ENCODE results near the gene C3orf33. TPM values are rescaled to one million over a fixed set of nuclear protein-coding genes. Genes with fewer than 3 reads are reported as not detected.
A peak's percentile ranks its signal among the peaks of the same experiment; 100 is the strongest.

C3orf33 gene
- 1 to 10 TPM; 1.3 to 1.9 (median 1.5) TPM for total RNA-seq
- long read RNA-seq, partial matches to known transcripts = 0 of 1 reads
- long read RNA-seq, other reads (novel, unspliced or antisense) = 0 of 1 reads

DNA sequence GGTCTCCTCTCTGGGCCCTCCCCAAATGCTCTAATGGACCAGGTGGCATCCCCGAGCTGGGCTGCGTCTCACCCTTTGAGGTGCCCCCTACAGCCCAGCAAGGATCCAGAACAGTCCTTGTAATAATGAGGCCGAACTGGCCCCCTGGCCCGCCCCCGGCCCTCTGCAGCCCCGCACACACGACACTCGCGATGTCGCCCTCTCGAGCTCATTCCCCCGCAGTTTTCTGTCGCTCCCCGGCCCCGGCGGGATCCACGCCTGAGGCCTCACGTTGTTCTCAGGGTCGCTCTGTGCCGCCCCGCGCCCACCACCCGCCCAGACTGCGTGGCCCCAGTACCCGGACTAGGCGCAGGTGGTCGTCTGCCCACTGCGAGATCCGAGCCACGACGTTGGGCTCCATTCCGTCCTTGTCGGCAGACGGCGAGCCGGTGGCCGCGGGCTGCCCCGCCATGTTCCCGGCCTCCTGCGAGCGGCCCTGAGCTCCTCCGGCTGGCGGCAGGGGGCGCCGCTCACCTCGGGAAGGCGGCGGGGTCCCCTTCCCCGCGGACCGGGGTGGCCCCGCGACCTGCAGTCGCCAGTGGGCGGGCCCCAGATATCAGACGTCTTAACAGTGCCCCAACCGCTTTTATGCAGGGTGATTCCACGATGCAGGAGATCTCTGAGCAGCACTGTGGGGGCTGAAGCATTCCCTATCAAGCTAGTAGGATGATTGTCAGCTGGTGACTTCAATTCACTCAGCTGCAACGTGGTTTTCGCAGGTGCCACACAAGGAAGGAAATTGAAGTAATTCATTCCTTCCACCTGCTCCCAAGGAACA, at the start of gene C3orf33:
Gene C3orf33, minus strand, starts transcription at position 477 of the 817 bp plus-strand sequence. Its CDS starts 26 bp downstream, at position 451.
- peak within 1 kb of the TSS; percentile 63 to 84 (median 65) for H3K27ac ChIP-seq
- 3% methylated on average over 18 of the region's 61 CpGs for WGBS (ENCODE audit: insufficient coverage, low coverage, low lambda C conversion rate, missing lambda C conversion rate)
- ATAC-seq = peak; percentile 97 to 99 (median 98)

GRCh38 chr3:155854141-155854940, 48.3 kb upstream of the C3orf33 start, which contains the start of gene SLC33A1:
Gene SLC33A1, minus strand, starts transcription at chr3:155854427. Its CDS starts 430 bp downstream, at chr3:155853997.
- H3K4me3 ChIP-seq = peak within 1 kb of the TSS; percentile 86 to 95 (median 93)
- H3K4me1 ChIP-seq = peaks cover 0 to 35% (median 6%) of the 10 kb centered on the region in 4 donors
- H3K36me3 ChIP-seq = no peaks in the 10 kb centered on the region
- intact Hi-C loops (cut with DNase I) = no loop called here
- H3K27me3 ChIP-seq = no peaks in the 10 kb centered on the region
- DNase-seq (peak; percentile 99 to 100 (median 100)), ATAC-seq (peak; percentile 95 to 98 (median 96))
- TF ChIP-seq, protein P1, sequence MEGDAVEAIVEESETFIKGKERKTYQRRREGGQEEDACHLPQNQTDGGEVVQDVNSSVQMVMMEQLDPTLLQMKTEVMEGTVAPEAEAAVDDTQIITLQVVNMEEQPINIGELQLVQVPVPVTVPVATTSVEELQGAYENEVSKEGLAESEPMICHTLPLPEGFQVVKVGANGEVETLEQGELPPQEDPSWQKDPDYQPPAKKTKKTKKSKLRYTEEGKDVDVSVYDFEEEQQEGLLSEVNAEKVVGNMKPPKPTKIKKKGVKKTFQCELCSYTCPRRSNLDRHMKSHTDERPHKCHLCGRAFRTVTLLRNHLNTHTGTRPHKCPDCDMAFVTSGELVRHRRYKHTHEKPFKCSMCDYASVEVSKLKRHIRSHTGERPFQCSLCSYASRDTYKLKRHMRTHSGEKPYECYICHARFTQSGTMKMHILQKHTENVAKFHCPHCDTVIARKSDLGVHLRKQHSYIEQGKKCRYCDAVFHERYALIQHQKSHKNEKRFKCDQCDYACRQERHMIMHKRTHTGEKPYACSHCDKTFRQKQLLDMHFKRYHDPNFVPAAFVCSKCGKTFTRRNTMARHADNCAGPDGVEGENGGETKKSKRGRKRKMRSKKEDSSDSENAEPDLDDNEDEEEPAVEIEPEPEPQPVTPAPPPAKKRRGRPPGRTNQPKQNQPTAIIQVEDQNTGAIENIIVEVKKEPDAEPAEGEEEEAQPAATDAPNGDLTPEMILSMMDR (IDR thresholded peaks at IDR 0.05) = no peak
- TF ChIP-seq POLR2A (IDR thresholded peaks at IDR 0.05) = peak; percentile 89
- no peaks in the 10 kb centered on the region for H3K9me3 ChIP-seq
- H3K27ac ChIP-seq = peak within 1 kb of the TSS; percentile 97 to 98 (median 97)
- WGBS (ENCODE audit: insufficient coverage, low coverage, low lambda C conversion rate, missing lambda C conversion rate) = 0% methylated on average over 25 of the region's 50 CpGs

More for the DNA sequence above, at the start of gene C3orf33:
- H3K9me3 ChIP-seq = no peaks in the 10 kb centered on the region
- intact Hi-C loops (cut with DNase I) = no loop called here
- peak; percentile 74 to 82 (median 76) for DNase-seq
- H3K4me1 ChIP-seq = peaks cover 0 to 5% (median 2%) of the 10 kb centered on the region in 4 donors
- H3K27me3 ChIP-seq = no peaks in the 10 kb centered on the region
- H3K4me3 ChIP-seq = peak within 1 kb of the TSS; percentile 64 to 82 (median 79)
- H3K36me3 ChIP-seq = peaks cover 0 to 3% (median 0%) of the 10 kb centered on the region in 4 donors
- peak; percentile 23 for TF ChIP-seq POLR2A (IDR thresholded peaks at IDR 0.05)
- TF ChIP-seq, protein P1 (IDR thresholded peaks at IDR 0.05) = peak; percentile 81 to 92 (median 90)

DNA sequence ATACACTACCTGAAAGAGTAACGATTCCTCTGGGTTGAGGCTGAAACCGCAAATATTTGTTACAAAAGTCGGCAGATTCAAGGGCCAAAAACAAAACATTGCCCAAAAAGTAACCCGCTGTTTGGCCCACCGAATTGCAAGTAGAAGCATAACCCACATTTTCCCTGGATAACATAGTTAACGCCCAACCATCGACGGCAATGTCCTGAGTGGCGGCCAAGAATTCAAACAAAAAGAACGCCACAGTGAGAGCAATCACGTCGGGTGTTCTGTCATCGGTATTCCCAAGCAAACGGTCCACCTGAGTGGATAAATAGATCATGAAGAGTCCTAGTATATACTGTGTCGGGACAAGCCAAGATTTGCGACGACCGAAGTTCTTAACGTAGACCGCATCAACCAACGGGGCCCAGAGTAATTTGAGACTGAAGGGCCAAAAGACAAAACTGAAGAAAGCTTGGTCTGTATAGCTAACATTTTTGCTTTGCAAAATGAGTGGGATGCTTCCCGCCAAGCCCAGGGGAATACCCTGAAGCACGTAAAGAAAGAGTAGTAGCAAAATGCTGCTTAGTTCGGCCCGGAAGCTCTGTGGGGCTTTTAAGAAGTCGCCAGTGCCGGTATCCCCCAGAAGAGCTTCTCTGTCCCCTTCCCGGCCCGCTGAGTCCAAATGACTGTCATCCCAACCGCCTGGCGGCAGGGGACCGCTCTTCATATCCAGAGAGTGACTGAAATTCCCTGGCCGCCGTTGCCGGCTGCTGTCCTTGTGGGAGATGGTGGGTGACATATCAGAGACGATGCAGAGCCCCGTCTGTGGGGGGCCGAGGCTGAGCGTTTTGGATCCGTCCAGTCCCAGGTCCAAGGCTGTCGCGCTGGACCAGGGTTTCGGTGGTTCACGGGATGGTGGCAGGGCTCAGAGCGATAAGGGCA, 47.4 kb upstream of the C3orf33 start:
- peak overlapping the region; percentile 86 to 95 (median 93) for H3K4me3 ChIP-seq
- intact Hi-C loops (cut with DNase I) = no loop called here
- H3K9me3 ChIP-seq = no peaks in the 10 kb centered on the region
- H3K4me1 ChIP-seq = peaks cover 0 to 35% (median 6%) of the 10 kb centered on the region in 4 donors
- peak overlapping the region; percentile 92 to 98 (median 97) for H3K27ac ChIP-seq
- no peaks in the 10 kb centered on the region for H3K27me3 ChIP-seq
- ATAC-seq (peak in 3 of 4 donors; percentile 0 to 4 (median 1)), DNase-seq (peak in 2 of 3 donors; percentile 40 to 72)
- no peaks in the 10 kb centered on the region for H3K36me3 ChIP-seq
- TF ChIP-seq, protein P1 (IDR thresholded peaks at IDR 0.05) = peak in 1 of 4 donors; percentile 15
- TF ChIP-seq POLR2A (IDR thresholded peaks at IDR 0.05) = no peak
- 1% methylated on average over 27 of the region's 45 CpGs for WGBS (ENCODE audit: insufficient coverage, low coverage, low lambda C conversion rate, missing lambda C conversion rate)

Measured in right lobe of liver (tissue), 6 donors.